H9 (cell line): ENCODE results near the gene GNA15. TPM values are rescaled to one million over a fixed set of nuclear protein-coding genes. Genes with fewer than 3 reads are reported as not detected.

Experiments used
- DNase-seq: peaks from one replicate; pipeline ENCODE4 v3.0.0-alpha.2; 2017
- H2AFZ ChIP-seq: one replicate; pipeline ENCODE4 v1.6.1; 2013; ENCODE audit warnings: mild to moderate bottlenecking, low read length, control low read depth, moderate library complexity
- H2AK5ac ChIP-seq: 2 replicates; pipeline ENCODE4 v1.6.1; 2013; ENCODE audit warnings: low read length, control low read depth, mixed read lengths; ENCODE audit not compliant: insufficient read length
- H2BK120ac ChIP-seq: one replicate; pipeline ENCODE4 v1.6.1; 2013; ENCODE audit warnings: low read depth, mild to moderate bottlenecking, low read length, control low read depth, inconsistent platforms; ENCODE audit not compliant: poor library complexity, severe bottlenecking
- H2BK12ac ChIP-seq: 2 replicates; pipeline ENCODE4 v1.6.1; 2013; ENCODE audit warnings: low read length, control low read depth, mixed read lengths, low read depth; ENCODE audit not compliant: insufficient read length
- H2BK15ac ChIP-seq: 2 replicates; pipeline ENCODE4 v1.6.1; 2013; ENCODE audit warnings: low read depth, low read length, control low read depth
- H2BK20ac ChIP-seq: one replicate; pipeline ENCODE4 v1.6.1; 2013; ENCODE audit warnings: low read depth, mild to moderate bottlenecking, low read length, control low read depth, inconsistent platforms; ENCODE audit not compliant: poor library complexity, severe bottlenecking
- H2BK5ac ChIP-seq: 2 replicates; pipeline ENCODE4 v1.6.1; 2013; ENCODE audit warnings: low read length, control low read depth, mixed read lengths; ENCODE audit not compliant: insufficient read length
- H3K14ac ChIP-seq: 2 replicates; pipeline ENCODE4 v1.6.1; 2013; ENCODE audit warnings: low read length, control low read depth; ENCODE audit not compliant: insufficient read depth
- H3K18ac ChIP-seq: 2 replicates; pipeline ENCODE4 v1.6.1; 2013; ENCODE audit warnings: low read depth, mild to moderate bottlenecking, mixed read lengths, low read length, control low read depth; ENCODE audit not compliant: insufficient read length
- H3K23ac ChIP-seq: 2 replicates; pipeline ENCODE4 v1.6.1; 2013; ENCODE audit warnings: low read length, control low read depth, mixed read lengths, low read depth; ENCODE audit not compliant: insufficient read length
- H3K23me2 ChIP-seq: 2 replicates; pipeline ENCODE4 v1.6.1; 2013; ENCODE audit warnings: low read depth, mild to moderate bottlenecking, mixed read lengths, low read length, control low read depth; ENCODE audit not compliant: insufficient read length, poor library complexity, severe bottlenecking
- H3K27ac ChIP-seq: 2 replicates; pipeline ENCODE4 v1.5.1; 2013; ENCODE audit warnings: low read length, control low read depth, mixed read lengths, low read depth; ENCODE audit not compliant: insufficient read length
- H3K27me3 ChIP-seq: 2 replicates; pipeline ENCODE4 v1.6.1; 2013; ENCODE audit warnings: low read length, control low read depth, inconsistent platforms; ENCODE audit not compliant: insufficient read depth
- H3K4ac ChIP-seq: 2 replicates; pipeline ENCODE4 v1.6.1; 2013; ENCODE audit warnings: low read depth, mild to moderate bottlenecking, control low read depth, inconsistent platforms, low read length, moderate library complexity
- H3K4me1 ChIP-seq: 2 replicates; pipeline ENCODE4 v1.6.1; 2013; ENCODE audit warnings: low read length, control low read depth, inconsistent platforms; ENCODE audit not compliant: insufficient read depth
- H3K4me2 ChIP-seq: 2 replicates; pipeline ENCODE4 v1.6.1; 2013; ENCODE audit warnings: low read length, control low read depth, mixed read lengths; ENCODE audit not compliant: insufficient read length, insufficient read depth
- H3K56ac ChIP-seq: 2 replicates; pipeline ENCODE4 v1.6.1; 2013; ENCODE audit warnings: low read depth, mild to moderate bottlenecking, mixed read lengths, low read length, control low read depth; ENCODE audit not compliant: insufficient read length
- H3K79me1 ChIP-seq: 2 replicates; pipeline ENCODE4 v1.6.1; 2013; ENCODE audit warnings: low read depth, mild to moderate bottlenecking, moderate library complexity, low read length, control low read depth, inconsistent platforms; ENCODE audit not compliant: insufficient read depth, poor library complexity, severe bottlenecking
- H3K79me2 ChIP-seq: 2 replicates; pipeline ENCODE4 v1.6.1; 2013; ENCODE audit warnings: low read length, control low read depth, inconsistent platforms; ENCODE audit not compliant: insufficient read depth
- H3K9ac ChIP-seq: 2 replicates; pipeline ENCODE4 v1.6.1; 2013; ENCODE audit warnings: low read length, control low read depth, mixed read lengths; ENCODE audit not compliant: insufficient read length; ENCODE audit errors: extremely low read depth
- H3K9me3 ChIP-seq: one replicate; pipeline ENCODE4 v1.6.1; 2013; ENCODE audit warnings: low read depth, low read length, inconsistent platforms; ENCODE audit not compliant: control insufficient read depth
- H3T11ph ChIP-seq: one replicate; pipeline ENCODE4 v1.6.1; 2013; ENCODE audit warnings: mild to moderate bottlenecking, low read length, control low read depth, inconsistent platforms
- H4K20me1 ChIP-seq: one replicate; pipeline ENCODE4 v1.6.1; 2013; ENCODE audit not compliant: control insufficient read depth, insufficient read length, insufficient read depth
- H4K5ac ChIP-seq: 2 replicates; pipeline ENCODE4 v1.6.1; 2013; ENCODE audit warnings: low read depth, mild to moderate bottlenecking, mixed read lengths, low read length, control low read depth; ENCODE audit not compliant: insufficient read length
- H4K8ac ChIP-seq: replicated peaks from 2 replicates; pipeline ENCODE4 v1.6.1; 2013; ENCODE audit warnings: low read length, control low read depth, mixed read lengths, low read depth; ENCODE audit not compliant: insufficient read length
- H4K91ac ChIP-seq: 2 replicates; pipeline ENCODE4 v1.6.1; 2013; ENCODE audit warnings: low read depth, mild to moderate bottlenecking, moderate library complexity, mixed read lengths, low read length, control low read depth; ENCODE audit not compliant: insufficient read length
- H3K27ac Mint-ChIP-seq, 3 experiments: 2 replicates in 2 of 3; 3 replicates in 1 of 3; pipeline ENCODE4 v1.8.0; 2020 to 2021; ENCODE audit warnings: mixed read lengths in 3 of 3, mild to moderate bottlenecking in 1 of 3, moderate library complexity in 1 of 3
- H3K27me3 Mint-ChIP-seq: 2 replicates; pipeline ENCODE4 v1.8.0; 2021; ENCODE audit warnings: low read depth, mild to moderate bottlenecking, moderate library complexity, mixed read lengths
- H3K36me3 Mint-ChIP-seq, 3 experiments: 2 replicates in 2 of 3; 3 replicates in 1 of 3; pipeline ENCODE4 v1.8.0; 2020 to 2021; ENCODE audit warnings: low read depth in 3 of 3, mixed read lengths in 3 of 3; ENCODE audit not compliant: insufficient read depth in 1 of 3
- H3K4me1 Mint-ChIP-seq, 2 experiments: 2 replicates each; pipeline ENCODE4 v1.8.0; 2020; ENCODE audit warnings: mixed read lengths in 2 of 2
- H3K4me3 Mint-ChIP-seq, 2 experiments: 2 replicates in 1 of 2; 3 replicates in 1 of 2; pipeline ENCODE4 v1.8.0; 2020 to 2021; ENCODE audit warnings: mild to moderate bottlenecking in 2 of 2, mixed read lengths in 2 of 2, moderate library complexity in 1 of 2
- H3K9me3 Mint-ChIP-seq, 2 experiments: 2 replicates in 1 of 2; 3 replicates in 1 of 2; pipeline ENCODE4 v1.8.0; 2020; ENCODE audit warnings: mild to moderate bottlenecking in 2 of 2, mixed read lengths in 2 of 2, moderate library complexity in 1 of 2
- WGBS: extraction: QIAGEN DNeasy Blood & Tissue Kit; methylation state at CpG from one replicate; pipeline ENCODE4 v1.1.7; 2013; ENCODE audit warnings: missing lambda C conversion rate, low lambda C conversion rate, mixed read lengths; ENCODE audit not compliant: insufficient read length; ENCODE audit errors: extremely low coverage; 5-methylcytosine and 5-hydroxymethylcytosine counted together
- total RNA-seq: library from RNA; stranded (reverse); gene quantifications from 2 replicates; pipeline ENCODE4 v1.2.1, GENCODE V29; 2021
- TF ChIP-seq, protein P1 (sequence below): fragments of 200-600 bp; sonication (generic); conservative IDR thresholded peaks from 3 replicates; pipeline ENCODE4 v1.8.0; 2021; ENCODE audit warnings: antibody characterized with exemption, mild to moderate bottlenecking

The GNA15 gene
- total RNA-seq, 1 experiment from 2014 or later, result not detected

DNA sequence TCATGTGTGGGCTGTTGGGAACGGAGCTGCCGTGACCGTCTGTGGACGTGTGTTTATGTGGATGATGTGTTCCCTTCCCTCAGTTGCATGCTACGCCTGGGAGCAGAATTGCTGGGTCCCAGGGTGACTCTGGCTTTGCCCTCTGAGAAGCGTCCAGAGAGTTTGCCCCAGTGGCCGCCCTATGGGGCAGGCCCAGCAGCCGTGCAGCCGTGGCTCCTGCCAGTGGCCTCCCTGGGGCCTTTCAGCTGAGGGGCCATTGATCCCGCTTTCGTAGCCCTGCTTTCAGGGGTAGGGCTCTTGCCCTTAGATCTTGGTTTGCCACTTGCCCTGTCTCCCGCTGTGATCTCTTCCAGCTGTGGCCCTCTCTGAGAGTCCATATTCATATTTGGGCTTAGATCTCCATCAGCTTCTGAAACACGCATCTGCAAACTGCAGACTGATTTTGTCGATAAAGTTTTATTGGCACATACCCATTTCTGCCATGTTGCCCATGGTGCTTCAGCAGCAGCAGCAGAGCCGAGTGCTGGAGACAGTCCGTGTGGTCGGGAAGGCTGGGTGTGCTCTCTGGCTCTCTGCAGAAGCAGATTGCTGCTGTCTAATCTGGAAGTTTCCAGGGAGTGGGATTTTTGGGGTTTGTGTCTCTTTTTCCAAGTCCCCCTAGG, 24.1 kb upstream of the GNA15 start:
- no peak for DNase-seq
- WGBS, result no CpG with 5 or more reads among the region's 17 CpGs
- Histone ChIP-seq H3K9me3 (no peaks in the 10 kb centered on the region), H3K79me2 (0 out of 2 replicates have a peak, but pooled peaks cover under 1% of the 10 kb centered on the region), H4K20me1 (no peaks in the 10 kb centered on the region), H3K4me2 (no peak overlapping the region), H3K9ac (no peak overlapping the region), H3K23ac (no peak overlapping the region), H3K4me1 (no peaks in the 10 kb centered on the region; the same call in 1 of the 2 replicates), H3K79me1 (no peaks in the 10 kb centered on the region), H2BK15ac (no peak overlapping the region), H3K18ac (no peak overlapping the region), H3K14ac (no peak overlapping the region), H3T11ph (no peak overlapping the region), H4K5ac (no peak overlapping the region), H3K56ac (no peak overlapping the region), H2BK12ac (no peak overlapping the region), H3K27ac (no peak overlapping the region), H2AK5ac (no peak overlapping the region), H3K27me3 (no peaks in the 10 kb centered on the region), H3K23me2 (no peaks in the 10 kb centered on the region), H2BK120ac (no peak overlapping the region), H4K91ac (no peak overlapping the region), H2AFZ (no peak overlapping the region), H2BK20ac (no peak overlapping the region), H4K8ac (no peak overlapping the region), H2BK5ac (no peak overlapping the region), H3K4ac (no peak overlapping the region)
- H3K4me3 Mint-ChIP-seq, result no peak overlapping the region
- H3K36me3 Mint-ChIP-seq, result no peaks in the 10 kb centered on the region; a peak in 3 of 7 replicates
- no peaks in the 10 kb centered on the region for H3K27me3 Mint-ChIP-seq
- TF ChIP-seq, protein P1, sequence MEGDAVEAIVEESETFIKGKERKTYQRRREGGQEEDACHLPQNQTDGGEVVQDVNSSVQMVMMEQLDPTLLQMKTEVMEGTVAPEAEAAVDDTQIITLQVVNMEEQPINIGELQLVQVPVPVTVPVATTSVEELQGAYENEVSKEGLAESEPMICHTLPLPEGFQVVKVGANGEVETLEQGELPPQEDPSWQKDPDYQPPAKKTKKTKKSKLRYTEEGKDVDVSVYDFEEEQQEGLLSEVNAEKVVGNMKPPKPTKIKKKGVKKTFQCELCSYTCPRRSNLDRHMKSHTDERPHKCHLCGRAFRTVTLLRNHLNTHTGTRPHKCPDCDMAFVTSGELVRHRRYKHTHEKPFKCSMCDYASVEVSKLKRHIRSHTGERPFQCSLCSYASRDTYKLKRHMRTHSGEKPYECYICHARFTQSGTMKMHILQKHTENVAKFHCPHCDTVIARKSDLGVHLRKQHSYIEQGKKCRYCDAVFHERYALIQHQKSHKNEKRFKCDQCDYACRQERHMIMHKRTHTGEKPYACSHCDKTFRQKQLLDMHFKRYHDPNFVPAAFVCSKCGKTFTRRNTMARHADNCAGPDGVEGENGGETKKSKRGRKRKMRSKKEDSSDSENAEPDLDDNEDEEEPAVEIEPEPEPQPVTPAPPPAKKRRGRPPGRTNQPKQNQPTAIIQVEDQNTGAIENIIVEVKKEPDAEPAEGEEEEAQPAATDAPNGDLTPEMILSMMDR, result no peak
- peak overlapping the region in 2 of 3 experiments; percentile 17 to 20; a peak in 1 of 7 replicates for H3K27ac Mint-ChIP-seq
- H3K4me1 Mint-ChIP-seq, result peaks cover 19 to 30% of the 10 kb centered on the region in 2 experiments
- no peaks in the 10 kb centered on the region for H3K9me3 Mint-ChIP-seq
